T-helper 17 cell (primary cell): ENCODE measurements around the gene DGKA. TPM values are rescaled to one million over a fixed set of nuclear protein-coding genes. Genes with fewer than 3 reads are reported as not detected.
A peak's percentile ranks its signal among the peaks of the same experiment; 100 is the strongest.
"Not testable (repeated sequence)": the region's sequence is repeated elsewhere in the genome, so short reads cannot be mapped to it uniquely, and the experiment has no call there.

Experiments used
- ATAC-seq: fragments of 150-1000 bp; cut with Tn5 transposase; 2 replicates; pipeline ENCODE4 v1.10.0; 2021; ENCODE audit warnings: mild to moderate bottlenecking, moderate library complexity
- DNase-seq, 3 donors: peaks; one replicate each; pipeline versions ENCODE4 v3.0.0 to v3.0.0-alpha.2; 2020 to 2021
- H3K9me3 ChIP-seq: one replicate; pipeline ENCODE4 v1.7.0; 2013; ENCODE audit warnings: low read length, mild to moderate bottlenecking; ENCODE audit not compliant: control insufficient read depth, poor library complexity, severe bottlenecking
- H3K27ac Mint-ChIP-seq: one replicate; pipeline ENCODE4 v1.8.0; 2022; ENCODE audit warnings: mild to moderate bottlenecking, moderate library complexity, mixed read lengths
- H3K27me3 Mint-ChIP-seq: one replicate; pipeline ENCODE4 v1.8.0; 2022; ENCODE audit warnings: mixed read lengths
- H3K36me3 Mint-ChIP-seq: one replicate; pipeline ENCODE4 v1.8.0; 2022; ENCODE audit warnings: low read depth, mixed read lengths
- H3K4me1 Mint-ChIP-seq: one replicate; pipeline ENCODE4 v1.8.0; 2022; ENCODE audit warnings: mild to moderate bottlenecking, mixed read lengths
- H3K4me3 Mint-ChIP-seq: one replicate; pipeline ENCODE4 v1.8.0; 2022; ENCODE audit warnings: mild to moderate bottlenecking, moderate library complexity, mixed read lengths
- total RNA-seq, 4 donors: library from RNA in 2 of 4; stranded (reverse) in 2 of 4; gene quantifications; one replicate each; pipeline ENCODE4 v1.2.3 and lab custom pipeline; 2022 to 2026

Gene DGKA
- 1,000 to 10,000 TPM in 1 of 2 donors, 100 to 1,000 TPM in 1; 870 to 1,080 TPM for total RNA-seq
- total RNA-seq (lab: John Stamatoyannopoulos, UW), result 437 to 504 reads per million in 2 donors

DNA sequence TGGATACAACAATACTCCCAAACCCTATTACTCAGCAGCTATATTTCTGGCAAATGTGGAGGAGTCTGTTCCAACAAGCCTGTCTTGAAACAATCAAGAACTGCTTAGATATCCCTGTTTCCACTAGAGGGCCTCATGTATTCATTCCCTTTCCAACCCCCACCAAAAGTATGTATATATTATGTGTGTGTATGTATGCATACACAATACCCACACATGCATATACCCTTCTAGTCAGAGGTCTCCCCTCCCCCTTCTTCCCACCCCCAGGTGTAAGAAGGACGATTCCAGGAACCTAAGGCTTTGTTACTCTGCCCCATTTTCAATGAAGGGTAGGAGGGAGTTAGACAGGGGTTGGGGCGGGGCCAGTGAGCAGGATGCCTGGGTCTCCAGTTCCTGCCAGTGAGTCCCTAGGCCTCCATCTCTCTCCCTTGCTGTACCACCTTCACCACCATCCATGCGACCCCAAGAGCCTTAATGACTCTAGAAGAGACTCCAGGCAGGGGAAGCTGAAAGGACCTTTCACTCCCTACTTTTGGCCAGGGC lies at the start of gene DGKA:
Gene DGKA (plus strand): TSS at position 392 of the 546 bp plus-strand sequence. CDS start 5,342 bp downstream, outside the sequence.
- Mint-ChIP-seq H3K4me1 (peaks cover 60% of the 10 kb centered on the region), H3K27me3 (no peaks in the 10 kb centered on the region), H3K4me3 (peak within 1 kb of the TSS; percentile 100), H3K27ac (peak within 1 kb of the TSS; percentile 100), H3K36me3 (peaks cover 20% of the 10 kb centered on the region)
- DNase-seq, result peak; percentile 46 to 51 (median 51)
- peak; percentile 32 for ATAC-seq
- H3K9me3 ChIP-seq, result no peaks in the 10 kb centered on the region

DNA sequence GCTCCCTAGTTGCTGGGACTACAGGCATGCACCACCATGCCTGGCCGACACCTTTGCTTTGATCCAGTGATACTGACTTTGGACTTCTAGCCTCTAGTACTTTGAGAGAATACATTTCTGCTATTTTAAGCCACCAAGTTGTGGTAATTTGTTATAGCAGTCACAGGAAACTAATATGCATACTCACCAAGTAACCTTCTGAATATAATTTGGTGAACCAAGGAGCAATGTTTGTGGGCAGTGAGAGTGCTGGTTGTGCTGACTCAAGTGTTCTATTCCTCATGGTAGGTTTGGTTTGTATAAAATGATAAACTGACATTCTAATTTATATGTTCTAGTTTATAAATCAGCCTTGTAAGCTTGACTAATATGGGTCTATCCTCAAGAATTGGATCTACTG lies 45.8 kb upstream of the DGKA start:
- no peaks in the 10 kb centered on the region for H3K9me3 ChIP-seq
- Mint-ChIP-seq H3K27me3 (no peaks in the 10 kb centered on the region), H3K27ac (no peak overlapping the region), H3K36me3 (peaks cover 2% of the 10 kb centered on the region), H3K4me3 (no peak overlapping the region), H3K4me1 (peaks cover 4% of the 10 kb centered on the region)
- no peak for DNase-seq
- ATAC-seq, result no peak

DNA sequence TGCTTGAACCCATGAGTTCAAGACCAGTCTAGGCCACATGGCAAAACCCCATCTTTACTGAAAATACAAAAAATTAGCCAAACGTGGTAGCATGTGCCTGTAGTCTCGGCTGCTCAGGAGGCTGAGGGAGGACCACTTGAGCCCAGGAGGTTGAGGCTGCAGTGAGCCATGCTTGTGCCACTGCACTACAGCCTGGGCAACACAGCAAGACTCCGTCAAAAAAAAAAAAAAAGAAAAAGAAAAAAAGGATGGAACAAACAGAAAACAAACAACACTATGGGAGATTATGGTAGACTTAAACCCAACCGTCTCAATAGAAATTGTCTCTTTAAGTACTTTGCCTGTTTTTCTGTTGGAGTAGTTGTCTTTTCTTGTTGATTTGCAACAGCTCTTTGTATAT lies 39.7 kb upstream of the DGKA start:
- H3K36me3 Mint-ChIP-seq, result peaks cover 2% of the 10 kb centered on the region
- no peaks in the 10 kb centered on the region for H3K27me3 Mint-ChIP-seq
- ATAC-seq, result no peak
- peaks cover 4% of the 10 kb centered on the region for H3K4me1 Mint-ChIP-seq
- no peak overlapping the region for H3K4me3 Mint-ChIP-seq
- H3K27ac Mint-ChIP-seq, result no peak overlapping the region
- no peaks in the 10 kb centered on the region for H3K9me3 ChIP-seq
- no peak for DNase-seq

DNA sequence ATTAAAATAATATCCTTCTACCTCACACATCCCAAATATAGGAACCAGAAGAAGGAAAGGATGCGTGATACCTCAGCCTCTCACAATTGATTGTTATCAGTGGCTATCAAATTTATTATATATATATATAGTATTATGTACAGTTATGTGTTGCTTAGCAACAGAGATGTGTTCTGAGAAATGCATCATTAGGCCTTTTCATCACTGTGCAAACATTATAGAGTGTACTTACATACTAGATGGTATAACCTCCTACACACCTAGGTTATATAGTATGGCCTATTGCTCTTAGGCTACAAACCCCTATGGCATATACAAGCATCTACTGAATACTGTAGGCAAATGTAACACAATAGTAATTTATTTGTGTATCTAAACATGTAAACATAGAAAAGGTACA lies 37.2 kb upstream of the DGKA start:
- Mint-ChIP-seq H3K4me1 (peaks cover 3% of the 10 kb centered on the region), H3K27me3 (no peaks in the 10 kb centered on the region), H3K4me3 (no peak overlapping the region), H3K27ac (no peak overlapping the region), H3K36me3 (peaks cover 2% of the 10 kb centered on the region)
- H3K9me3 ChIP-seq, result no peaks in the 10 kb centered on the region
- DNase-seq (no peak), ATAC-seq (no peak)

DNA sequence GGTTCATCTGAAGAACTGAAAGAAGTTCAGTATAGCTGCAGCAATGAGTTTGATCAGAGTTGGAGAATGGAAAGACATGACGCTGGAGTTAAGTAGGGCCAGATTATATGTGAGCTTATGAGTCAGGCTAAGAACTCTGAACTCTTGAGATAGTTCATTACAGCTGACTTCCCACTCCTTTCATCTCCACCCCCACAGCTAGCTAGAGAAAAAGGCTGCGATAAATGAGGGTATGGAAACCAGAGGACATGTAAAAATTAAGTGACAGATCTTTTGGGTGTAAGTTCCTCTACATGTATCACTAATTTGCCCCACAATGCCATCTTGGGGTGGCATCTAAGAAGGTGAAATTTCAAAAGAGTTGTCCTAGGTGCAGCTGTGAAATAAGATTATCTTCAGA lies 31.9 kb upstream of the DGKA start:
- DNase-seq (no peak), ATAC-seq (no peak)
- Mint-ChIP-seq H3K4me3 (no peak overlapping the region), H3K4me1 (peaks cover 6% of the 10 kb centered on the region), H3K27me3 (no peaks in the 10 kb centered on the region), H3K36me3 (peaks cover 10% of the 10 kb centered on the region), H3K27ac (peak overlapping the region; percentile 74)
- H3K9me3 ChIP-seq, result no peaks in the 10 kb centered on the region

DNA sequence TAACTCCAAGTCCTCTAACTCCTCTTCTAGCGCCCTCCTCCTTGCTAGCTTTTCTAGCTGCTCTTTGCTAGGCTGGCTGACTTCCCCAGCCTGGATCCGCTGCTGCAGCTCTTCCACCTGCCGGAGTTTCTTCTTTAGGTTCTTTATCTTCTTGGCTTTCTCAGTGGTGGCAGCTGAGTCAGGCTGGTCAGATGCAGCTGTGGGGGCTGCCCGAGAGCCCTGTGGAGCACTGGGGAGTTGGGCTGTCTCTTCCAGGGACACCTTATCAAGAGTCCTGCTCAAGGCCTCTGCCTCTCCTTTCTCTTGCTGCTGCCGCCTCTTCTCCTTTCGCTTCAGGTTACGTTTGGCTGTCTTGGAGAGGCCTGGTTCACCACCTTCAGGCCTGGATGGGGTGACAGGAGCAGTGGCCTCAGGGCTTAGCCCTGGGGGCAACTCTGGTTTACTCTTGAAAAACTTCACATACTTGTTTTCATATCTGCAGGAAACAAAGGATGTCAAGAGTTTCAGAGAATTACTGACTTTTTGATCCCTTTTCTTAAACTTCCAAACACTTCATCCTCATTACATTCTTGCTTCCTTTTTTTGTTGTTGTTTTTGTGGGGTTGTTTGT lies 29.0 kb upstream of the DGKA start:
- Mint-ChIP-seq H3K4me1 (peaks cover 6% of the 10 kb centered on the region), H3K27me3 (no peaks in the 10 kb centered on the region), H3K4me3 (no peak overlapping the region), H3K36me3 (peaks cover 10% of the 10 kb centered on the region), H3K27ac (peak overlapping the region; percentile 75)
- no peak for DNase-seq
- no peaks in the 10 kb centered on the region for H3K9me3 ChIP-seq
- ATAC-seq, result no peak

DNA sequence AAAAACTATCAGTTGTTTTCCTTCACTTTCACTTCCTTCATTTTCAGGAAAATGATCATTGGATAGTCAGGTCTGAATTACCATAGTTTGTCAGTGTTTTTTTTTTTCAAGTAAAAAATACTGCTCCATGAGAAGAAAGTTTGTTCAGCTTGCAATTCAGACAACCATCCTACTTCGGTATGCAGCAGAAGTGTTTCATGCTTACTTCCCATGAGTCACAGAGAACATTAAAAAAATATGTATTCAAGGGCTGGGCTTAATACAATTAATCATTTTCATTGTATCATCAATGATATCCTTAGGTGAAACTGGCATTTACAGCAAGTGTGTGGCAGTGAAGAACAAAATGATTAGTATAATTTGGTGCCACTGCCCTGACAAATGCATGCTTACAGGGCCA lies 24.9 kb upstream of the DGKA start:
- H3K36me3 Mint-ChIP-seq, result peaks cover 15% of the 10 kb centered on the region
- no peak for DNase-seq
- H3K27ac Mint-ChIP-seq, result no peak overlapping the region
- peaks cover 9% of the 10 kb centered on the region for H3K4me1 Mint-ChIP-seq
- H3K27me3 Mint-ChIP-seq, result no peaks in the 10 kb centered on the region
- H3K4me3 Mint-ChIP-seq, result no peak overlapping the region
- no peaks in the 10 kb centered on the region for H3K9me3 ChIP-seq
- ATAC-seq, result no peak

DNA sequence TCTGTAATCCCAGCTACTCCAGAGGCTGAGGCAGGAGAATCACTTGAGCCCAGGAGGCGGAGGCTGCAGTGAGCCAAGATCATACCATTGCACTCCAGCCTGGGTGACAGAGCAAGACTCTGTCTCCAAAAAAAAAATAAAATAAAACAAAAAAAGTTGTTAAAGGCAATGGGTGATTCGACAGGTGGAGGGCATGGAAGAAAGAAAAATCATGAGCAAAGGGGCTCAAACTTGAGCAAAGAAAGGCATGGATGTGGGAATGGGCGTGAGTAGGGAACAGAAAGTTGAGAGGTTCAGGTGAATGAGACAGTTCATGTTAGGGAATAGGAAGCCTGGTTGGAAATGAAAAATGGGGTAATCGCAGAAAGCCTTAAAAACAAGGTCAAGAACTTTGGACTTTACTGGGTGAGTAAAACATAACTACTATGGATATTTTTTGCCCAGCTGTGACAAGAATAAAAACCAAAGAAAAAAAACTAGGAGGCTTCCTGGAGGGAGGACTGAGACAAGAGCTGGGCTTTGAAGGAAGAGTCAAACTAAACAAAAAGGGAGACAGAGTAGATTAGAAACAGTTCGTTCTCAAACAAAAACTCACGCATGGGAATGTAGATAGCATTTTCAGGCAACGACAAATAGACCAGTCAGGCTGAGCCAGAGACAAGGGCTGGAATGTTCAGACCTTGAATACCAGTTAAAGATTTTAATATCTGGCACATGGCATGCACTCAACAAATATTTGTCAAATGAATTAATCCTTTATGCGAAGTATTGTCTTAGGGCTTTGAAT lies 22.0 kb upstream of the DGKA start:
- Mint-ChIP-seq H3K27ac (peak overlapping the region; percentile 84), H3K36me3 (peaks cover 4% of the 10 kb centered on the region), H3K4me3 (no peak overlapping the region), H3K27me3 (no peaks in the 10 kb centered on the region), H3K4me1 (peaks cover 14% of the 10 kb centered on the region)
- no peak for DNase-seq
- no peak for ATAC-seq
- no peaks in the 10 kb centered on the region for H3K9me3 ChIP-seq

DNA sequence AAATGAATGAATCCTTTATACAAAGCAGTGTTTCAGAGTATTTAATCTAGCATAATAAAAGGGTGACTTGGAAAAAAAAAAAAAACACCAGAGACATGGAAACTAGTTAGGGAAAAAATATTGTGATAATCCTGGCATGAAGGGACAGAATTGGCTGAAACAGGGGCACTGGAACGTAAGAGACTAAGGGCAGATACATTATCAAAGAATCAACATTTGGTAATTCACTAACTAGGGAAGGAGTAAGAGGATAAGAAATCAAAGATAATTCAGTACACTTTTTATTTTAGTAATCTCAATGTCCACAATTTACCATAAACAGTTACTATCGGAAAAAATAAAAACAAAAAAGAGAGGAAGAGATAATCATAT lies 21.5 kb upstream of the DGKA start:
- peaks cover 19% of the 10 kb centered on the region for H3K4me1 Mint-ChIP-seq
- H3K27ac Mint-ChIP-seq, result peak overlapping the region; percentile 84
- ATAC-seq (no peak), DNase-seq (no peak)
- no peak overlapping the region for H3K4me3 Mint-ChIP-seq
- H3K36me3 Mint-ChIP-seq, result peaks cover 6% of the 10 kb centered on the region
- no peaks in the 10 kb centered on the region for H3K9me3 ChIP-seq
- H3K27me3 Mint-ChIP-seq, result no peaks in the 10 kb centered on the region

DNA sequence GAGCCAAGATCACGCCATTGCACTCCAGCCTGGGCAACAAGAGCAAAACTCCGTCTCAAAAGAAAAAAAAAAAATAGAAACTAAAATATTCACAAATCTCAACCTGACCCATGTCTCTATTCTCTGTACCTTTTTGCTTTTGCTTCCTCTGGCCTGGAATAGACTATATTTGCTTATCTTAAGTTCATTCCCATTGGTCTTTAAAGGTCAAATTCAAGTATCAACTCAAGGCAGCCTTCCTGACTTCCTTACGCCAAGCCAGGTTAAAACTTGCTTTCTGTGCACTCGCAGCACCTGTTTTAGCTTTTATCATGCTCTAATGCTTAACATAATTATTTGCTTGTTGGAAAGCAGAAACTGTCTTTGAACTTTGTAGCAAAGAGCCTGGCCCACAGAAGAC lies 18.1 kb upstream of the DGKA start:
- Mint-ChIP-seq H3K4me3 (peak overlapping the region; percentile 2), H3K27ac (peak overlapping the region; percentile 89), H3K27me3 (no peaks in the 10 kb centered on the region), H3K36me3 (peaks cover 8% of the 10 kb centered on the region), H3K4me1 (peaks cover 30% of the 10 kb centered on the region)
- DNase-seq (no peak), ATAC-seq (no peak)
- no peaks in the 10 kb centered on the region for H3K9me3 ChIP-seq

DNA sequence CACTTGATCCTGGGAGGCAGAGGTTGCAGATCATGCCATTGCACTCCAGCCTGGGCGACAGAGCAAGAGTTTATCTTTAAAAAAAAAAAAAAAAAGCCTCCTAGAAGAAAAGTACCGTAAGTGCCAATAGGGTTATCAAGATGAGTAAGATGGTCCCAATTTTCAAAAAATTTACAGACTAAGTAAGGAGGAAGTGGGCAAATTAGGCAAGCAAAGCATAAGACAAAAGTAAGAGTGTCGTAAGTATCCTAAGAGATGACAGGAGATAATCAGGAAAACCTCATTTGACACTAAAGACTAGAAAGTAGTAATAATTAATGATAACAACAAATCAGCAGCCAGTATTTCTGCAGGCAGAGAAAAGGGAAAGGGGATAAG lies 15.5 kb upstream of the DGKA start:
- peaks cover 23% of the 10 kb centered on the region for H3K4me1 Mint-ChIP-seq
- no peak for DNase-seq
- H3K9me3 ChIP-seq, result no peaks in the 10 kb centered on the region
- no peak overlapping the region for H3K4me3 Mint-ChIP-seq
- no peak for ATAC-seq
- H3K27me3 Mint-ChIP-seq, result no peaks in the 10 kb centered on the region
- peaks cover 4% of the 10 kb centered on the region for H3K36me3 Mint-ChIP-seq
- peak overlapping the region; percentile 89 for H3K27ac Mint-ChIP-seq

DNA sequence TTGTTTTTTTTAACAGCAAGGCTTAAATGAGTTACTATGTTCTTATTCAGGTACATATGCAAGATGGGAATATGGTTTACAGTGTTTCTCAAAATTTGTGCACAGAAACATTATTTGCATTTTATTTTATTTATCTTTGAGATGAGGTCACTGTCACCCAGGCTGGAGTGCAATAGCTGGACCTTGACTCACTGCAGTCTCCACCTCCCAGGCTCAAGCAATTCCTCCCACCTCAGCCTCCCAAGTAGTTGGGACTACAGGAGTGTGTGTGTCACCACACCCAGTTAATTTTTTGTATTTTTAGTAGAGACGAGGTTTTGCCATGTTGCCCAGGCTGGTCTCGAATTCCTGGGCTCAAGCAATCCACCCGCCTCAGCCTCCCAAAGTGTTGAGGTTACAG lies 11.9 kb upstream of the DGKA start:
- not testable (repeated sequence) for ATAC-seq, H3K9me3 ChIP-seq, H3K4me3 Mint-ChIP-seq, H3K27me3 Mint-ChIP-seq, H3K36me3 Mint-ChIP-seq, DNase-seq
- Mint-ChIP-seq H3K27ac (peak overlapping the region; percentile 63), H3K4me1 (peaks cover 34% of the 10 kb centered on the region)

DNA sequence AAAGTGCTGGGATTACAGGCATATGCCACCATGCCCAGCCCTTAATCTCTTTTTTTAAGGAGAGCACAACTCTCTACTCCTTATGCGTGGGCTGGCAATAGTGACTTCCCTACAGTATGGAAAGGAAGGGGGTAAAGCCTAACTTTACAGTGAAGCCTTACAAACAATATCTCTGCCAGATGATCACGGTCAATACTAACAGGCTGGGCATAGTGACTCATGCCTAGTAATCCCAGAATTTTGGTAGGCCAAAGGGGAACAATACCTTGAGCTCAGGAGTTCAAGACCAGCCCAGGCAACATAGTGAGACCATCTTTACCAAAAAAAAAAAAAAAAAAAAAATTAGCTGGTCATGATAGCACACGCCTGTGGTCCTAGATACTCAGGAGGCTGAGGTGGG lies 8.8 kb upstream of the DGKA start:
- peak overlapping the region; percentile 66 for H3K27ac Mint-ChIP-seq
- peaks cover 9% of the 10 kb centered on the region for H3K36me3 Mint-ChIP-seq
- H3K4me3 Mint-ChIP-seq, result peak overlapping the region; percentile 45
- ATAC-seq (no peak), DNase-seq (no peak)
- peaks cover 44% of the 10 kb centered on the region for H3K4me1 Mint-ChIP-seq
- no peaks in the 10 kb centered on the region for H3K9me3 ChIP-seq
- no peaks in the 10 kb centered on the region for H3K27me3 Mint-ChIP-seq
